ENCODE data around the gene KCNN3. TPM values are rescaled to one million over a fixed set of nuclear protein-coding genes. Genes with fewer than 3 reads are reported as not detected.

Gene KCNN3
- total and polyA plus RNA-seq, 2 of the 8 experiments (the other 6 are each of a cell fraction or from before 2014, with no cell fraction given): 2.8 to 3.7 TPM

DNA sequence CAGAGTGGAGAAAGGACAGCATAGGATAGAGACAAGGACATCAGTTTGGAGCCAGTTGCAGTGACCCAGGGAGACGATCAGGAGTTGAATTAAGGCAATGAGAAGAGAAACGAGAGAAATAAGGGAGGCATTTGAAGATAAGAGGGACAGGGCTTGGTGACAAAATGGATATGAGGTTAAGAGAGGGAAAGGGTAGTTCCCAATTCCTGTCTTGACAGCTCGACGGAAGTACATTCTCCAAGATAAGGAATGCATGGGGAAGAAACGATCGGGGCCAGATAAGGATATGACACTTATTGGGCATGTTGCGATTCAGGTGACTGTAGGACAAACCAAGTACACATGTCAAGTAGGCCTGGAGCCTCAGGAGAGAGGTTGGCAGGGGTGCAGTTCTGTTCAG is 18.7 kb upstream of the KCNN3 start:
- Histone ChIP-seq H4K8ac (ENCODE audit: extremely low read depth, insufficient read depth, low read length) (no peak overlapping the region), H2BK20ac (ENCODE audit: low read length) (no peak overlapping the region), H2AK5ac (ENCODE audit: low read depth, low read length) (no peak overlapping the region), H3K23me2 (ENCODE audit: low read depth, low read length) (no peaks in the 10 kb centered on the region), H3K56ac (replicated peaks; ENCODE audit: insufficient read length, low read depth, low read length) (no peak overlapping the region), H3K4ac (replicated peaks; ENCODE audit: insufficient read length, low read depth, low read length) (no peak overlapping the region), H3K23ac (ENCODE audit: insufficient read length) (no peak overlapping the region), H2BK15ac (ENCODE audit: low read length) (no peak overlapping the region), H3K9ac (replicated peaks in 1 of 4; ENCODE audit: extremely low read depth in 1 of 4, low read depth in 3 of 4, low read length in 3 of 4) (no peak overlapping the region), H3K27me3 (replicated peaks in 1 of 4; ENCODE audit: control insufficient read depth in 3 of 4, extremely low read depth in 1 of 4, insufficient read depth in 3 of 4, low read length in 3 of 4) (0 out of 7 replicates have a peak, but pooled peaks cover 0 to 2% (median 0%) of the 10 kb centered on the region in 4 experiments), H3K14ac (ENCODE audit: insufficient read length) (no peak overlapping the region), H4K91ac (replicated peaks; ENCODE audit: insufficient read length, low read length) (no peak overlapping the region), H3K4me2 (ENCODE audit: insufficient read depth in 1 of 2, low read depth in 2 of 2, low read length in 2 of 2) (no peak overlapping the region), H4K5ac (ENCODE audit: insufficient read length, low read depth, low read length) (no peak overlapping the region), H3K27ac (ENCODE audit: low read depth, low read length) (no peak overlapping the region), H2BK12ac (ENCODE audit: low read depth, low read length) (no peak overlapping the region), H4K20me1 (replicated peaks in 1 of 2; ENCODE audit: control insufficient read depth in 1 of 2, insufficient read depth in 2 of 2, low read length in 2 of 2) (no peaks in the 10 kb centered on the region), H3K4me1 (replicated peaks in 1 of 4; ENCODE audit: control insufficient read depth in 3 of 4, insufficient read depth in 4 of 4, low read length in 3 of 4) (no peaks in the 10 kb centered on the region), H3K9me3 (ENCODE audit: insufficient read depth in 2 of 2, low read depth in 1 of 2, low read length in 1 of 2) (peaks cover 0 to 4% of the 10 kb centered on the region in 2 experiments; a peak in 1 of 4 replicates), H3K36me3 (ENCODE audit: control insufficient read depth in 2 of 4, insufficient read depth in 4 of 4, low read length in 3 of 4) (no peaks in the 10 kb centered on the region), H3K79me2 (ENCODE audit: control insufficient read depth in 1 of 2, insufficient read depth in 2 of 2, low read length in 2 of 2) (no peaks in the 10 kb centered on the region), H3K4me3 (ENCODE audit: extremely low read depth in 1 of 4, insufficient read depth in 2 of 4, low read depth in 3 of 4, low read length in 4 of 4) (no peak overlapping the region), H3K79me1 (ENCODE audit: low read depth, low read length) (no peaks in the 10 kb centered on the region), H2BK5ac (ENCODE audit: low read depth, low read length) (no peak overlapping the region), H2BK120ac (replicated peaks; ENCODE audit: low read depth, low read length) (no peak overlapping the region), H2AFZ (ENCODE audit: low read length) (no peak overlapping the region), H3K18ac (ENCODE audit: extremely low read depth, low read length) (no peak overlapping the region)
- no peak for FAIRE-seq
- POLR2A ChIA-PET (ENCODE audit: partially characterized antibody): no interaction called here
- CTCF ChIA-PET (ENCODE audit: partially characterized antibody): interaction anchor here (1.4 kb wide), 1 partner anchor 219 kb away, joined by 3 read pairs; no protein-coding TSS in a partner anchor
- no peak for DNase-seq (ENCODE audit: low read depth in 1 of 2, low spot score in 2 of 2)
- WGBS, 2 experiments (ENCODE audit: extremely low coverage in 1 of 2, insufficient coverage in 1 of 2, insufficient read length in 1 of 2, insufficient replicate concordance in 2 of 2, low coverage in 1 of 2, low lambda C conversion rate in 2 of 2, missing lambda C conversion rate in 1 of 2): 81% methylated on average over 7 of the region's 7 CpGs; no CpG with 5 or more reads in 1 of the 2 experiments
- TF ChIP-seq, protein P1, sequence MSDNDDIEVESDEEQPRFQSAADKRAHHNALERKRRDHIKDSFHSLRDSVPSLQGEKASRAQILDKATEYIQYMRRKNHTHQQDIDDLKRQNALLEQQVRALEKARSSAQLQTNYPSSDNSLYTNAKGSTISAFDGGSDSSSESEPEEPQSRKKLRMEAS (IDR thresholded peaks at IDR 0.05): no peak
